NCI-H82 (cell line): Measurements from ENCODE around the gene KRT85.
"Not testable (repeated sequence)": the region's sequence is repeated elsewhere in the genome, so short reads cannot be mapped to it uniquely, and the experiment has no call there.

Experiments used
- DNase-seq: peaks from one replicate; lab custom pipeline; 2025; lab: John Stamatoyannopoulos, UW

The KRT85 gene

DNA sequence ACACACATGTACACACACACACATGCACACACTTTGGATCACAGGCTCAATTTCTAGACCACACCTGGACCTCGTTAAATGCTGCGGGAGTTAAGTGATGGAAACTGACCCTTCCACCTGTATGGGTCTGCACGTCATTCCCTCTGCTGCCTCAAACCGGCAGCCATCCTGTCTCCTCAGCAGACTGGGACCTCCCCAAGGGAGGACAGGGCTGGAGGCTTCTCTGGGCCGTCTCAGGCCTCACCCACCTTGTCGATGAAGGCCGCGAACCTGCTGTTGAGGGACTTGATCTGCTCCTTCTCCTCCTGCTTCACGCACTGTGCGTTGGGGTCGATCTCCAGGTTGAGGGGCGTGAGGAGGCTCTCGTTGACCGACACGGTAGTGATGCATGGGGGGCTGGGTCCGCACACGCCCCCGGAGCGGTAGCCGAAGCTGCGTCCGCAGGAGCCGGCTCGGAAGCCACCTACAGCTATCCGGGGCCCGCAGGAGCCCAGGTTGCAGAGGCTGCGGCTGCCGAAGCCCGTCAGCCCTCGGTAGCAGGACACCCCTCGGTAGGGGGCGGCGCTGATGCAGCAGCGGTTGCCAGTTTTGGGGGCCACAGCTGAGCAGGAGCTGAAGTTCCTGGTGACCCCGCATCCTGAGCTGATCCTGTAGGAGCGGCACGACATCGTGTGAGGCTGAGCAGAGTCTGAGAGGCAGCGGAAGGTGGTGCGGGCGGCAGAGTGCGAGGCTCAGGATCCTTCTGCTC, at the start of gene KRT85:
KRT85 (minus strand) TSS at position 744 of the 748 bp plus-strand sequence; CDS start at position 668, 76 bp downstream.
- no peak for DNase-seq

DNA sequence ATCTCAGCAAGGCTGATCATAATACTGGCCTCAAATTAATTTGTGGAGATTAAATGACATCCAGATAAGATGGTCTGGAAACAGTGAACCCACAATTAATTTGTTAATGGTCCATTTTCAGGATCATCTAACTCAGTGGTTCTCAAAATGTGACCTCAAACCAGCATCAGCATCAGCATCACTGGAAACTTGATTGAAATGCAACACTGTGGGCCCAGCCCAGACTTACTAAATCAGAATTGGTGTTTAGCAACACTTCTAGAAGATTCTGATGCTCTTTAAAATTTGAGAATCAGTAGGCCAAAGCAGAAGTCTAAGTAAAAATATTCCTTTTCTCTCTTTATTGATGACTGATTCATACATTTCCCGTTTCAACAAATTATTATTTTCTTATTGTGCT, 49.5 kb upstream of the KRT85 start:
- DNase-seq, result no peak

- no peak for DNase-seq
Measured at GRCh38 chr12:52415870-52416750, 48.8 kb upstream of the KRT85 start.

DNA sequence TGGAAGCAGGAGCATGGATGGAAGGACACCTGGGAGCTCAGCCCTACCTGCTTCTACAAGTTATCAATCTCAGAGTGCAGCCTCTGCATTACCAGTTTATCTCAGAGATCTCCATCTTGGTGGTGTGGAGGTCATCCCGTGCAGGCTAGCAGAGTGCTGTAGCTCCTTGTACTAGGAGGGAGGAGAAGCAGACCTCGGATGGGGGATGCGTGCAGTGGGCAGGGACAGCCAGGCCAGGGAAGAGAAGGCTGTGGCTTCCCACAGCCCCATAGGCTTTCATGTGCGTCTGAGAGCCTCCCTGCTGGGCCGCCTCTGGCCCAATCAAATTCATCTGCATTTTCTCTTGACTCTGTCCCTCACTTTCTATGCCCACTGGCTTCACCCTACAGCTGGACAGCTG, 47.7 kb upstream of the KRT85 start:
- no peak for DNase-seq

DNA sequence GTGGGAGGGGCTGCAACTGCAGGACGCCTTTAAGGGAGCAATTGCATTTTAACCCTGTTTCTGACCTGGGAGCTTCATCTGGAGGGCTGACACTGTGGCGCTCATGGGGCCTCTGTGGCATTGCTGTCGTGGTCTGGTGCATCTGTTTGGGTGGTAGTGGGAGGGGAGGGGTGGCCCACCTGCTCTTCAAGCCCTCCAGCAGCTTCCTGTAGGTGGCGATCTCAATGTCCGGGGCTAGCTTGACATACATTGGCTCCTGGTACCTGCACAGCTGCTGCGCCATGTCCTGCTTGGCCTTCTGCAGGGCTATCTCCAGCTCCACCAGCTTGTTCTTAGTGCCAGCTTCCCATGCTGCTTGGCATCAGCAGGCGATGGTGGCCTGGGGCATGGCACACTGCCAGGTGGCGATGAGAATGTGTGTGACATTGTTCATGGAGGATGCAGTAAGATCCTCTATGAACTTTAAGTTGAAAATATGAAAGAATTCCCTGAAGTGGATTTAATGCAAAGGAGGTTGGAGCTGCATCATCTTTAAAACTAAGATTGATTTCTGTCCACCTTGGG, 46.6 kb upstream of the KRT85 start:
- DNase-seq, result no peak

DNA sequence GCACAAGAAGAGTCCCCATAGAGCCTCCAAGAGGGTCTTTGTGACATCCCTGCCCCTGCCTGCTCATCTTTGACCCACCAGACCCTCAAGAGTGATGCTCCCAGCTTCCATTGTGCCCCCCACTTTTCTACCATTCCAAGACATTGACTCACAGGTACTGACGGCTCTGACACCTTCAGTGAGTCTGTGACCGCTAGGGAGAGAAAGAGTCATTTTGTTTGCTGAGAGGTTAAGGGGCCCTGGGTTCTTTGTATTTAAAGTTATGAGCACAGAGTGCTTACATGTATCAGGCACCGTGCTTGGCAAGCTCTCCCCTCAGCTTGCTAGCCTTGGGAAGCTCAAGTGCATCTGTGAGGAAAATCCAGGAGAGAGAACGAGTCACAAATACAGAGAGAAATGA, 45.9 kb upstream of the KRT85 start:
- no peak for DNase-seq

- DNase-seq, result no peak
Measured at GRCh38 chr12:52411815-52412214, 44.5 kb upstream of the KRT85 start.

DNA sequence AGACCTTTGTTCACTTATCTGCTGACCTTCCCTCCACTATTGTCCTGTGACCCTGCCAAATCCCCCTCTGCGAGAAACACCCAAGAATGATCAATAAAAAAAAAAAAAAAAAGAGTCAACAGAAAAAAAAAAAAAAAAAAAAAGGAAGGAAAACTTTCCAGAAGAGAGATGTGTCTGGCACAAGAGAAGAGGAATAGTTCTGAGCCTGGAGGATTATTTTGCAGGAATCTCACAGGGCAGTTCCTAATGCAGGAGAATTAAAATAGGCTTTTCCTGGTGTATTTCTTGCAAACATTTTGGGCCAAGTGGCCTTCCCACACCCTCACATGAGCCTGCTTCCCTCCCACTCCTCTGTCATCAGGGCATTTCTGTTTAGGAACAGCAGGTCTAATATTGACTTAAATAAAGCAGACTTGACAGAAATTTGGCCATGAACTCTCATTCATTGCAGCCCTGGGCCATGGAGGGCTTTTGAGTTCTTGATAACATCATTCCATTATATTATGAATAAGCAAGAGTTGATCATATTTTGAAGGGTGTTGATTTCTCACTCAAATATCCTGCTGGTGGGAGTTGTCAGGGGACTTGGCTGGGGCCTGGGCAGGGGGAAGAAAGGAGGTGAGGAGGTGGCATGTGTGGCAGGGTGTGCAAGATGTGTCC, 43.4 kb upstream of the KRT85 start:
- DNase-seq, result not testable (repeated sequence)

GRCh38 chr12:52407918-52408317, 40.6 kb upstream of the KRT85 start:
- no peak for DNase-seq

DNA sequence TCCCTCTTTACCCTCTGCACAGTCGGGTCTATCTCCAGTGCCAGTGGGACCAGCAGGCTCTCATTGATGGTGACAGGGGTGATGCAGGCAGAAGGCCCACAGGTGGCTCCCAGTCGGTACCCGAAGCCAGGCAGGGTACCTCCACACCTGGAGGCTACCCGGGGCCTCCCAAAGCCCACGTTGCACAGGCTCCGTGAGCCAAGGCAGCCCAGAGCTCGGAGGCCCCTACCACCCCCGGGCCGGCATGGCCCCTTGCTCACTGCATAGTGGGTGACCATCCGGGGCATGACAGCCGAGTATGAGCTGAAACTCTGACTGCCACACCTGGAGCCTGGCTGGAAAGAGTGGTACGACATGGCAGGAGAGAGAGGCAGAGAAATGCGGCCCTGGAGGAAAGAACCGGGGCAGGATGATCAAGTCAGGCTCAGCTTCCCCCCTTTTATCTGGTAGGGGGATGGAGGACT, 38.7 kb upstream of the KRT85 start, which contains the start of gene KRT82:
KRT82 (minus strand) TSS at position 414 of the 464 bp plus-strand sequence; CDS start at position 356, 58 bp downstream.
- no peak for DNase-seq

DNA sequence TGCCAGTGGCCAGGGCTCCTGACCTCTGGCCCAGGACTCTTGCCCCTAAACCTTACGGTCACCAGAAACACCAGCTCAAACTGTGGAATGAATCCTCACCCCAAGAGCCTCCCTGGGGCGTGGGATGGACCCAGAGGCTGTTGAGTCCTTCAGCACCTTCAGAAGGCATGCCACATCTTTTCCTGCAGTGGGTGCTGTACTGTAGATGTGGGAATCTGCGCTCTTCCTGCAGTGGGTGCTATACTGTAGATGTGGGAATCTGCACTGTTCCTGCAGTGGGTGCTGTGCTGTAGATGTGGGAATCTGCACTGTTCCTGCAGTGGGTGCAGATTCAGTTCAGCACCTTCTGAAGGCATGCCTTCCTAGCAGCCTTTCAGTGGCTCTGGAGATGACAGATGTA, 37.7 kb upstream of the KRT85 start:
- no peak for DNase-seq

GRCh38 chr12:52403561-52403960, 36.3 kb upstream of the KRT85 start:
- no peak for DNase-seq

GRCh38 chr12:52402873-52403540, 35.7 kb upstream of the KRT85 start:
- DNase-seq, result no peak

DNA sequence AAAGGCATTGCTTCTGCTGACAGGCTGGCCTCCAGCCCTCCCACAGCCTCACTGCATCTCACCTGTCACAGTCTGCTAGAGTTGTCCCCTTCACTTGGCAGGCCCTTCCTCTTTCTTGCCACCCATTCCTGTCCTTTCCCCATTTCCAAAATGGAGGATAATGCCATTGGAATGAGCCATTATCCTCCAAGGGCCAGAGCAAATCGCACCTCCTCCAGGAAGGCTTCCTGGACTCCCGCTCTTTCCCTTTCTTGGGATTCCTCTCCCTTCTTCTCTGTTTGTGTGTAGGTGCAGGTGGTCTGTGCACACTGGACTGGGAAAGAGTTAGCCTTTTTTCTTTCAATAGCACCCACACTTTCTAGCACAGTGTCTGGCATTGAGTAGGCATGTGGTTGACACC, 35.1 kb upstream of the KRT85 start:
- no peak for DNase-seq

DNA sequence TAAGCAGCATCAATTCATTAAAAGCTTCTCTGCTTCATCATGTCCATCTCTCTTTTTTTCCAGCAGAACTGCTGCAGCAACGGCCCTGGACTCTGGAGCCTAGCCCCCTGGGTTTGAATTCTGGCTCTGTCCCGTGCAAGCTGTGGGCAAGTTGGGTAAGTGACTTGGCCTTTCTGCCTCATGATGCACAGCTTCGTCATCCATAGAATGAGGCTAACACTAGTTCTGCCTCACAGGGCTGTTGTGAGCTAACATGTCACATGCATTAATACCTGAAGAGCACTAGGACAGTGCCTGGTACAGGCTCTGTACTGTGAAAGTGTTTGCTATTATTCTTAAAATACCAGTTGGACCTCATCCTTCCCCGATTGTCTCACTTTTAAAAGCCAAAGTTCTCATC, 34.6 kb upstream of the KRT85 start:
- DNase-seq, result no peak

- DNase-seq, result no peak
Measured at GRCh38 chr12:52401526-52401925, 34.2 kb upstream of the KRT85 start.

GRCh38 chr12:52400906-52401305, 33.6 kb upstream of the KRT85 start:
- DNase-seq, result no peak

- no peak for DNase-seq
Measured at GRCh38 chr12:52399756-52400155, 32.5 kb upstream of the KRT85 start.

GRCh38 chr12:52398176-52398575, 30.9 kb upstream of the KRT85 start:
- DNase-seq, result no peak

GRCh38 chr12:52396656-52397055, 29.4 kb upstream of the KRT85 start:
- DNase-seq, result no peak

GRCh38 chr12:52395761-52396434, 28.6 kb upstream of the KRT85 start:
- DNase-seq, result peak; percentile 25
